ENCODE data around the gene STEAP3. TPM values are rescaled to one million over a fixed set of nuclear protein-coding genes. Genes with fewer than 3 reads are reported as not detected.

STEAP3 gene
- total RNA-seq, 2 donors from 2014 or later = 18.9 to 25.4 TPM

DNA sequence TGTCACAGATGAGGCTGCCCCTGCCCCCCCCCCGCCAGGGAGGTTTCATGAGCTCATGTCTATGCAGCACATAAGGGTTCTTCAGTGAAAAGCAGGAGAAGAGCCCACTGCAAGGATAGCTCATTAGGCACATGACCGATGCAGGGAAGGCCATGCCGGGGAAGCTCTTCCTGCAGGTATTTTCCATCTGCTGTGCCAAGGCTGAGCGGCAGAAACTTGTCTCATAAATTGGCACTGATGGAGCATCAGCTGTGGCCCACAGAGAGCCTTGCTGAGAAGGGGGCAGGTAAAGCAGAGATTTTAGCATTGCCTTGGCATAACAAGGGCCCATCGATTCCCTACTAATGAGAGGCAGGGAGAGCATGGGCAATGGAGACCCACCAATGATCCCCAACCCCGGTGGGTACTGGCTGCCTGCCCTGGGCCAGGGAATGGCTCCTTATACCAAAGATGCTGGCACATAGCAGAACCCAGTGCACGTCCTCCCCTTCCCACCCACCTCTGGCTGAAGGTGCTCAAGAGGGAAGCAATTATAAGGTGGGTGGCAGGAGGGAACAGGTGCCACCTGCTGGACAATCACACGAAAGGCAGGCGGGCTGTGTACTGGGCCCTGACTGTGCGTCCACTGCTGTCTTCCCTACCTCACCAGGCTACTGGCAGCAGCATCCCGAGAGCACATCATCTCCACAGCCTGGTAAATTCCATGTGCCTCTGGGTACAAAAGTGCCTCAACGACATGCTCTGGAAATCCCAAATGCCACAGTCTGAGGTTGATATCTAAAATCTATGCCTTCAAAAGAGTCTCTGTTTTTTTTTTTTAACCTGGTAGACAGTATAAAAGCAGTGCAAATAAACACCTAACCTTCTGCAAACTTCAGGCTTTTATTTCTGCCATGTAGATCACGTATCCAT, 41.4 kb downstream of the STEAP3 start:
- intact Hi-C loops (cut with DNase I) = loop anchor here (10.0 kb wide), 1 partner anchor 250 kb away; no protein-coding TSS in a partner anchor
- WGBS, 2 donors = 42 to 52% methylated on average over 10 to 13 of the region's 13 CpGs
- no peaks in the 10 kb centered on the region for H3K9me3 ChIP-seq

DNA sequence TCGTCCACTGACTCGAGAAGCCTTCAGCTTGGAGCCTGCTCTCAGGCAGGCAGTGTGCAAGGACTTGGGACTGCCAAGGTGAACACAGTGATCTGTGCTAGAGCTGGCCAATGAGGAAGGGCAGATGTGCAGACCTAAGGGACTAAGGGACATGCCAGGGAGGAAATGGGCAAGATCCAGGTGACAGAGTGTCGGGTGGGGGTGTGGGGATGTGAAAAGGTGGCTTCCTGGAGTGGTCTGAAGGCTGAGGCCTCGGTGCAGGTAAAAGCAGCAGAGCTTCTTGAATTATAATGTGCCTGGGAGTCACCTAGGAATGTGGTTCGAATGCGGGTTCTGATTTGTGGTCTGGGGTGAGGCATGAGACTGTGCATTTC, 42.0 kb downstream of the STEAP3 start:
- H3K27me3 ChIP-seq = no peaks in the 10 kb centered on the region
- no peaks in the 10 kb centered on the region for H3K9me3 ChIP-seq
- no peaks in the 10 kb centered on the region for H3K36me3 ChIP-seq (replicated peaks in 1 of 2; ENCODE audit: insufficient read depth in 1 of 2, low read depth in 2 of 2)
- intact Hi-C loops (cut with DNase I) = loop anchor here (10.0 kb wide), 1 partner anchor 251 kb away; no protein-coding TSS in a partner anchor
- TF ChIP-seq POLR2A (IDR thresholded peaks at IDR 0.05) = no peak
- TF ChIP-seq, protein P1, sequence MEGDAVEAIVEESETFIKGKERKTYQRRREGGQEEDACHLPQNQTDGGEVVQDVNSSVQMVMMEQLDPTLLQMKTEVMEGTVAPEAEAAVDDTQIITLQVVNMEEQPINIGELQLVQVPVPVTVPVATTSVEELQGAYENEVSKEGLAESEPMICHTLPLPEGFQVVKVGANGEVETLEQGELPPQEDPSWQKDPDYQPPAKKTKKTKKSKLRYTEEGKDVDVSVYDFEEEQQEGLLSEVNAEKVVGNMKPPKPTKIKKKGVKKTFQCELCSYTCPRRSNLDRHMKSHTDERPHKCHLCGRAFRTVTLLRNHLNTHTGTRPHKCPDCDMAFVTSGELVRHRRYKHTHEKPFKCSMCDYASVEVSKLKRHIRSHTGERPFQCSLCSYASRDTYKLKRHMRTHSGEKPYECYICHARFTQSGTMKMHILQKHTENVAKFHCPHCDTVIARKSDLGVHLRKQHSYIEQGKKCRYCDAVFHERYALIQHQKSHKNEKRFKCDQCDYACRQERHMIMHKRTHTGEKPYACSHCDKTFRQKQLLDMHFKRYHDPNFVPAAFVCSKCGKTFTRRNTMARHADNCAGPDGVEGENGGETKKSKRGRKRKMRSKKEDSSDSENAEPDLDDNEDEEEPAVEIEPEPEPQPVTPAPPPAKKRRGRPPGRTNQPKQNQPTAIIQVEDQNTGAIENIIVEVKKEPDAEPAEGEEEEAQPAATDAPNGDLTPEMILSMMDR (IDR thresholded peaks at IDR 0.05) = no peak
- DNase-seq = no peak
- H3K4me1 ChIP-seq = no peaks in the 10 kb centered on the region
- no peak overlapping the region for H3K27ac ChIP-seq
- WGBS, 2 donors = 92% methylated on average over 6 of the region's 6 CpGs
- ATAC-seq = no peak
- no peak overlapping the region for H3K4me3 ChIP-seq

More for the DNA sequence above, 41.4 kb downstream of the STEAP3 start:
- TF ChIP-seq, protein P1 (IDR thresholded peaks at IDR 0.05) = peak; percentile 53 to 81 (median 75)
- TF ChIP-seq POLR2A (IDR thresholded peaks at IDR 0.05) = no peak
- H3K27ac ChIP-seq = no peak overlapping the region
- no peaks in the 10 kb centered on the region for H3K27me3 ChIP-seq
- peak; percentile 55 to 66 (median 60) for DNase-seq
- no peaks in the 10 kb centered on the region for H3K4me1 ChIP-seq
- H3K36me3 ChIP-seq (replicated peaks in 1 of 2; ENCODE audit: insufficient read depth in 1 of 2, low read depth in 2 of 2) = no peaks in the 10 kb centered on the region
- H3K4me3 ChIP-seq = no peak overlapping the region
- ATAC-seq = peak; percentile 87

DNA sequence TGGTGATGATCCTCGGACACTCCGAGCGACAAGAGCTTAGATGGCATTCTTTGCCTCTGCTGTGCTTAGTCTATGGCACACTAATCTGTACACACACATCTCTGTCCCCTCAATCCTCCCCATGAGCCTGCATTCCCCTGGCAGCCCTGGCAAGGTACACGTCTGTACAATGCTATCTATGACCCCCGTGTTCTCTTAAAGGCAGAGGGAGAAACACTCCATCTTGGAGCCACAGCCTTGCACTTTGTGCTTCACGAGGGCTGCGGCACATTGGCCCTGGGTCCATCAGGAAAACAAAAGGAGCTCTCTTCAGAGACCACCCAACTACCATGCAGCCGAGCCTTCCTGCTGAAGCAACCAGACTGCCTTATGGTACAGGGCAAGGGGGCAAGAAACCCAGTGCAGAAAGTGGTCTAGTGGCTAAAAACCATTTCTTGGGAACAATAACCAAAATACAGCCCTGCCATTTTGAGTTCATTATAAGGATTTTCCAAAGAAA, 42.5 kb downstream of the STEAP3 start:
- Histone ChIP-seq H3K27ac (no peak overlapping the region), H3K4me3 (no peak overlapping the region), H3K4me1 (no peaks in the 10 kb centered on the region), H3K36me3 (replicated peaks in 1 of 2; ENCODE audit: insufficient read depth in 1 of 2, low read depth in 2 of 2) (no peaks in the 10 kb centered on the region), H3K27me3 (no peaks in the 10 kb centered on the region), H3K9me3 (no peaks in the 10 kb centered on the region)
- WGBS, 2 donors = 87 to 92% methylated on average over 7 to 8 of the region's 8 CpGs
- TF ChIP-seq, protein P1 (IDR thresholded peaks at IDR 0.05) = no peak
- TF ChIP-seq POLR2A (IDR thresholded peaks at IDR 0.05) = no peak
- ATAC-seq (no peak), DNase-seq (no peak)
- intact Hi-C loops (cut with DNase I) = loop anchor here (10.0 kb wide), 1 partner anchor 251 kb away; no protein-coding TSS in a partner anchor

DNA sequence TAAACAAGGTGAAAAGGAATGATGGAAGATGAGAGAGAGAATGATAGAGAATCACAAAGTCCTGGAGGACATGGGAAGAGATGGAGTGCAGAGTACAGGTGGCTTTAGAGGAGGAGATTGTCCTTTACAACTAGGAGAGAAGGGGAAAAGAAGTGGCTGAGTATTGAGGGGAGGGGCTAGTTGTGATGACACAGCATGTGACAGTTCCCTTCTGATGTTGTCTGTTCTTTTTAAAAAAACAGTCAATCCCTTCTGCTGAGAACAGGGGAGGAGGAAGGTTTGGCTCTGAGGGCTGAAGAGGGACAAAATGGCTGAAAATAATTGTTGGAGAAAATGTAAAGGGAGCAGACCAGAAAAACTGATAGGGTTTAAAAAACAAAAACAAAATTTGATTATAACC, 44.0 kb downstream of the STEAP3 start:
- TF ChIP-seq, protein P1 (IDR thresholded peaks at IDR 0.05) = no peak
- no peak for TF ChIP-seq POLR2A (IDR thresholded peaks at IDR 0.05)
- intact Hi-C loops (cut with DNase I) = loop anchor here (10.0 kb wide), 1 partner anchor 253 kb away; no protein-coding TSS in a partner anchor
- Histone ChIP-seq H3K4me1 (no peaks in the 10 kb centered on the region), H3K4me3 (no peak overlapping the region), H3K27me3 (no peaks in the 10 kb centered on the region), H3K9me3 (no peaks in the 10 kb centered on the region), H3K27ac (no peak overlapping the region), H3K36me3 (replicated peaks in 1 of 2; ENCODE audit: insufficient read depth in 1 of 2, low read depth in 2 of 2) (no peaks in the 10 kb centered on the region)
- DNase-seq = no peak
- ATAC-seq = no peak

Data from body of pancreas (tissue), 4 donors.